Right renal cortex interstitium (tissue), 3 donors: ENCODE data around the gene MFAP2. TPM values are rescaled to one million over a fixed set of nuclear protein-coding genes. Genes with fewer than 3 reads are reported as not detected.

ENCODE experiments used
- DNase-seq, 3 donors: peaks; one replicate each; pipeline ENCODE4 v3.0.0-alpha.2; 2013; ENCODE audit warnings: low read depth in 3 of 3, low spot score in 2 of 3
- polyA plus RNA-seq, 3 donors: library from polyadenylated mRNA; unstranded; fragments of 120-200 nt; gene quantifications; one replicate each; pipeline ENCODE4 v1.2.1, GENCODE V29; 2013; ENCODE audit not compliant: insufficient read length in 3 of 3

The MFAP2 gene
- polyA plus RNA-seq, 3 donors, result 182 to 186 (median 184) TPM

DNA sequence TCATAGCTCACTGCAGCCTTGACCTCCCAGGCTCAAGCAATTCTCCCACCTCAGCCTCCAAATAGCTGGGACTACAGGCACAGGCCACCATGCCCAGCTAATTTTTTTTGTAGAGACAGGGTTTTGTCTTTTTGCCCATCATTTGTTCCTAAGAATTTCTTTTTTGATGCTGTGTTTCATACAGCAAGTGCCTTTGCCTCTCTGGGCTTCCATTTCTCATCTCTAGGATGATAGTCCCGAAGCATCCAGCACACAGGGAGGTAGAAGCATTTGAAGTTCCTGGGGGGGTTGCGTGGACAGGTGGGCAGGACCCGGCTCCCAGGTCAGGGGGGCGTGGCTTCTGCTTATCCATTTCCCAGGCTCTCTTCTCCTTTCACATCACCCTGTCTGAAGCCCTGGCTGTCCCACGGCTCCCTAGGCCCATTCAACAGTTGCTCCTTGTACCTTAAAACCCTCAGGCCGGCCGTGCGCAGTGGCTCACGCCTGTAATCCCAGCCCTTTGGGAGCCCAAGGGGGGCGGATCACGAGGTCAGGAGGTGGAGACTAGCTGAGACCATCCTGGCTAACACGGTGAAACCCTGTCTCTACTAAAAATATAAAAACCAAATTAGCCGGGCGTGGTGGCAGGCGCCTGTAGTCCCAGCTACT lies 27.9 kb upstream of the MFAP2 start:
- no peak for DNase-seq

DNA sequence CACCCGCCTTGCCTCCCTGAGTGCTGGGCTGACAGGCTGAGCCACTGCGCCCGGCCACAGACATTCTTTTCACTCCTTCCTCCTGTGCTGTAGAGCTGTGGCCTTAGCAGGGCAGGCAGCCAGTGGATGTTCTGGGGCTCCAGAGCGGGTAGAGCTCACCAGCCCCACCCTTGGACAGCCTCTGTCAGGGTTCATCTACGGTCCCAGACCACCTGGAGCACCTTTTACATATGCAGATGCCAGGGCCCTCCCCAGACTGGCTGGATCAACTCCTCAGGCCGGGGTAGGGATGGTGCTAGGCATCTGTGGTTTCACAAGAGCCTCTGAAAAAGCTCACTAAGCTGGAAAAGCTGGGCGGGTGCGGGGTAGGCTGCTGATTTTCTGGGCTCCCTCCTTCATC lies 26.7 kb upstream of the MFAP2 start:
- DNase-seq, result no peak

DNA sequence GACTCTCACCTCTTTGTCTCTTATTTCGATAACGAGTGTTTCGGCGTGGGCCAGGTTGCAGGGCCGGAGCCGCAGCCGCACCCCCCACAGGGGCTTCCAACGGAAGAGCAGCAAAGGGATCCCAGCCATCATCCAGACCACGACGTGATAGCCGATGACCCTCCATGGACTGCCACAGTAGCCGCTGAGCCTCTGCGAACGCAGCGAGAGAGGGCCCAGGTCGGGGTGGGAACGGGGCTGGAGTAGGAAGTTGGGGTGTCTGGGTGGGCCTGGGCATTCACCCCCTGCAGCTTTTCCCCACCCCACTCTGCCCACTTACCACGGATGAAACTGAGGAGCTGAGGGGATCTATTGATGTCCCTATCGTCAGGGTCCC lies 24.9 kb upstream of the MFAP2 start:
- DNase-seq, result no peak

DNA sequence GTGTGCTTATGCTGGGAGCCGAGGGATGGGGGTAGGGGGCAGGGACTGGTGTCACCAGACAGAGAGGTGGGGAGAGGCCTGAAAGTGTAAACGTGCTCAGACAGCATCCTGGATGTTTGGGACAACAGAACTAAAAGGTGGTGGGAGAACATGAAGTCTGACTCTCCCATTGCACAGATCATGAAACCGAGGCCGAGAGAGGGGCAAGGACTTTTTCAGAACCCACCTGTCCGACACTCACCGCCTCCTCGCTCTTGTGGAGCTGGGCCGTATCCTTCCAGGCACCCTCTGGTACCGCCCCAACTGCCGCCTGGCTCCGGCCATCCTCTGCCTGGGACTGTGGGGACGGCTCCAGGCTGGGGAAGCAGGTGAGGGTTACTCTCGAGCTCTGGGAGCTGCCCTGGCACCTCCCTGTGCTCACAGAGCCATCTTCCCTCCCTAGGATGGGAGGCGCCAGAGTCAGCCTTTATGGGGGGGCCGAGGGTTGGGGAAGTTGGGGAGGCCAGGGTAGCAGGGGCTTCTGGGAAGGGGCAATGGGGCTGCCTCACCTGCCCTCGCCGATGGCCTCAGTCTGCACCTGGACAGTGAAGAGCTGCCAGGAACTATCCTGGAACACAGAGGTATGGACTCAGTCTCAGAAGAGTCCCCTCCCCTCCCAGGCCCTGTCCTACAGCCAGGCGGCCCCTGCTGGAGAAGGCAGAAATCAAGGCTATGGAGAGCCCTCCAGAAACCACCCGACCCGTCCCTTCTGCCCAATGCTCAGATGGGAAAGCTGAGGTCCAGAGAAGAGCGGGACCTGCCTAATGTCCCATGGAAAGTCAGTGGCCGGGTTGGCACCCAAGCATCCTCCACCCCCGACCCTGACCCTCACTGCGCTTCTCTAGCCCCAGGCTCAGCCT lies 24.3 kb upstream of the MFAP2 start:
- DNase-seq, result no peak

DNA sequence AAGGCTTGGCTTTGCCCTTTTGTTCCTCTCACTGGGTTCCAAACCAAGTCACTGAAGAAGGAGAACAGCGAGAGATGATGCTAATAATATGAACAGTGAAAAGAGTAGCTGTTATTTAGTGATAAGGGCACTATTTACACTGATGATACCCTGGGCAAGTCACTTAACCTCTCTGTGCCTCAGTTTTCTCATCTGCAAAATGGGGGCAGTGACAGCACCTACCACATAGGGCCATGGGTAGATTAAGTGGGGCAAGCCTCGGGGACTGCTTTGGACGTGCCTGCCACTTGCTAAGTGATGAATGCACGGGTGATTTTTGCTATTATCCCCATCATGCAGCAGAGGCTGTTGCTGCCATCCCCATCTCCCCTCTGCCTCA lies 22.1 kb upstream of the MFAP2 start:
- no peak for DNase-seq

DNA sequence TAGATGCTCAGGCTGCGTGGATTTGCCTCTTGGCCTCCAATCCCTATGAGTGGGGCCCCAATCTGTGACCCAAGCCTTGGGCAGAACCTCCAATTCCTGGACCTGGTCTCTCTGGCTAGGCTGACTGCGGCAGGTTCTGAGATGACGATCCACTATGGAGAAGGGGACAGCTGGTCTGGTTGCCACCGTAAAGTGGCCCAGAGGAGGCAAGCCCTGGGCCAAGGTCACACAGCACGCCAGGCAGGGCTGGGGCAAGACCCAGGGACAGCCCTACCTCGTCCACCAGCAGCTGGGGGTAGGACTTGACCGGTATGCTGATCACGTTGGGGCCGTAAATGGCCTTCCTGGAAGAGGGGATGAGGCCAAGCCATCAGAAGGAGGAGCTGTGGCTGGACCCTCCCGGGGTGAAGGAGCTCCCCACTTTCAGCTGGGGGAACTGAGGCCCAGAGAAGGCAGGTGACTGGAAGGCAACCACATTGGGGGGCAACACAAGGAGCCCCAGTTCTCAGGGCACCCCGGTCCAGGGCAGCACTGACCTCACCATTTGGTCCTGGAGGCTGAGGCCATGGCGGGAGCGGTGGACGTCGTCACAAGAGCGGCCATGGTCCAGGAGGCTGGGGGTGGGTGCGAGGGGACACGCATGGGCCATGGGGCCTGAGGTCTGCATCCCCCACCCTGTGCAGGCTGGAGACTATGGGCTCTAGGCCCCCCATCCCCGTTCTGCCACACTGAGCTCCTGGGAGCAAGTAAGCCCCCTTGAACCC lies 21.5 kb upstream of the MFAP2 start:
- DNase-seq, result no peak

DNA sequence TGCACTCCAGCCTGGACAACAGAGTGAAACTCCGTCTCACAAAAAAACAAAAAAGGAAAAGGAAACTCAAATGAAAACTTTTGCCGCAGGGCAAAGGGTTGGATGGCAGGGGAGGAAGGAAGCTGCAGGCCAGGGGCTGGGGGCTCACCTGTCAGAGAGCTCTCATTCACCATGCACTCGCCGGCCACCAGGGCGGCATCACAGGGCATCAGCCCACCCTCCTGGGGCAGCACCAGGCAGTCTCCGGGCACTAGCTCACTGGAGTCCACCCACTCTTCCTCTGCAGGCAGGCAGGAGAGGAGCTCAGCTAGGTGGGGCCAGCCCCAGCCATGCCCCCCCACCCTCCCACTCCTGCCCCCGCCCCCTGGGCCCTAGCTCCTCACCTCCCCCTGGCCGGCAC lies 19.4 kb upstream of the MFAP2 start:
- no peak for DNase-seq

DNA sequence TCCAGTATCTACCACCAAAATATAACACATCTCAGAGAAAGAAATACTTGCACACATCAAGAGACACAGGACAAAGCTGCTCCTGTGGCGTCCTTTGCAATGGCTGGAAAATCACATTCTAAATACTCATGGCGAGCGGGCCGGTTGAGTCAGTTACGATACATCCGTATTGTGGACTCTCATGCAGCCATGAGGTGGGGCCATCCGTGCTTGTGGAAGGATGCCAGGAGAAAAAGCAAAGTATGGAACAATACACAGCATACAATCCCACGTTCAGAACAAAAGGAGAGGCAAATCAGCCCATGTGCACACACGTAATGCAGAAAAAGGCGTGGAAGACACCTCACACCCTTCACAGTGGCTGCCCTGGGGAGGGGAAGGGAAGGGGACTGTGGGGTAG lies 18.2 kb upstream of the MFAP2 start:
- no peak for DNase-seq

DNA sequence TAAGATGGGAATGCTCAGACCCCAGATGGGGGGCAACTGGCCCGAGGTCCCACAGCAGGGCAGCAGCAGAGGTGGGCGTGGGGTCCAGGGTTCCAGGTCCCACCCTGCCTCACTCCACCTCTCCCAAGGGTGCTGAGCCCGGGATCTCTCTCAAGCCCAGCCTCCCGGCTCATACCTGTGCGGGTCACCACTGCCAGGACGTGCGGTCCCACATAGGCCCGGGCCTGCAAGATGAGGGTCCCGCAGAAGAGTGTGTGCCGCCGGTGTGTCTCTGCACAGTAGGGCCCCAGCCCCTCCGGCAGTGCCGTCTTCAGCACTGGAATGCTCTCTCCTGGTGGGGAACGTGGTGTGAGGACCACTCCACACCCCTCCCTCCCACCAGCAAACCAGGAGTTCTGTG lies 16.4 kb upstream of the MFAP2 start:
- no peak for DNase-seq

DNA sequence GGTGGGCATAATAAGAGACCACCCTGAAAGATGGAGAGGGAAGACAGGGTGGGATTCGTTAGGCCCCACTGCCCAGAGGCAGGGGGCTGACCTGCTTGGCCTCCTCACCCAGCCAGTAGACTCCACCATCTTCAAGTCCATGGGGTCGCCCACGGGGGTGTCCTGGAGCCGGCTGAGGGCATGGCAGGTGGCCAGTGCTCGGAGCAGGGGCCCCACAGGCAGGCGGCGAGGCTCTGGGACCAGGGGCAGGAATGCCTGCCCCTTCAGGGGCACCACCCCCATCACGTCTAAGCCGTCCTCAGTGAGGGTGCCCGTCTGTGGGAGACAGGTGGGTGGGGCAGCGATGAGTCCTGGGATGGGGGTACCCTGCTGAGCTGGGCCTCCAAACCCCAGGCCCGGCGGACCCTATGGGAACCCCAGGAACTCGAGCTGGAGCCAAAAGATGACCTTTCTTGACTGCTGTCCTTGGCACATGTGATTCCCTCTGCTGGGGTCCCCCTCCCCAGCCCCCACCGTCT lies 13.2 kb upstream of the MFAP2 start:
- DNase-seq, result no peak

DNA sequence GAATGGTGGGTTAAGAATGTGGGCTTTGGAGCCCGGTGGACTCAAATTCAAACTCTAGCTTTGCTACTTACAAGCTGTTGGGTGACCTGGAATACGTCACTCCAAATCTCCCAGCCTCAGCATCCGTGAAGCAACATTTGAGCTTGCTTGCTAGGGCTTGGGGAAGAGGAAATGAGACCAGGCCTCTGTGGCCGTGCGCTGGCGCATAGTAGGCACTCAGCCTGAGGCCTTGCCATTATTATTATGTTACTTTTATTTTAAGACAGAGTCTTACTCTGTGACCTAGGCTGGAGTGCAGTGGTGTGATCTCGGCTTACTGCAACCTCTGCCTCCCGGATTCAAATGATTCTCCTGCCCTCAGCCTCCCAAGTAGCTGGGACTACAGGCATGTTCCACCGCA lies 12.3 kb upstream of the MFAP2 start:
- DNase-seq, result no peak

DNA sequence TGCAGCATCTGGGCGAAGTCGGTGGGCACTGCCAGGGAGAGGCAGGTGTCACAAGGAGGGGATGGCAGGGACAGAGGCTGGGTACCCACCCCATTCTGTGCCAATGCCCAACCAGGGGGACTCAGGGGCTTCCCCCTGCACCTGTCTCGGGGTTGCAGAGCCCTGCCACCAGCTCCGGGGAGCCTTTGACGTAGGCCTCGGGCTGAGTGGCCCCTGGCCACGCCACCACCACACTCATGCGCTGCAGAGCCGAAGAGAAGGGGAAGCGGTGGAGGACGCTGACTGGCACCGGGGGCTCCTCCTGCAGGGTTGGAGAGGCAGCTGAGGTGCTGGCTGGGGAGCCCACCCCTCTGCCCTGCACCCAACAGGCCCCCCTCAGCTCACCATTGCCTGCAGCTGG lies 11.7 kb upstream of the MFAP2 start:
- no peak for DNase-seq

DNA sequence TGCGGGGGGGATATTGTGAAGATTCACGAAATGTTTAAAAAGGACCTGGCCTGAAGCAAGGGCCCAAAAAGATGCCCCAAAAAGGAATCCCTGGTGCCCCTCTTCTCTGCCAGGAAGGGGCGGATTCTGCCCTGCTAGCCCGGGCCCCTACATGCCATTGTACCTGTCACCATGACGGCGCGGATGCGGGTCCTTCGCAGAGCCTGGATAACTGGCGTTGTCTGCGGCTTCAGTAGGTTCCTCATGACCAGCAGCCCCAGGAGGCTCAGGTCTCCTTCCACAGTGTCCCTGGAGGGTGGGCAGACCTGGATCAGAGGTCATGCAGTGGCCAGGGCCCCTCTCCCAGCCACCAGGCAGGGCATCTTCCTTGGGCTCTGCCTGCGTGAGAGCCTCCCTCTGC lies 11.2 kb upstream of the MFAP2 start:
- DNase-seq, result no peak

DNA sequence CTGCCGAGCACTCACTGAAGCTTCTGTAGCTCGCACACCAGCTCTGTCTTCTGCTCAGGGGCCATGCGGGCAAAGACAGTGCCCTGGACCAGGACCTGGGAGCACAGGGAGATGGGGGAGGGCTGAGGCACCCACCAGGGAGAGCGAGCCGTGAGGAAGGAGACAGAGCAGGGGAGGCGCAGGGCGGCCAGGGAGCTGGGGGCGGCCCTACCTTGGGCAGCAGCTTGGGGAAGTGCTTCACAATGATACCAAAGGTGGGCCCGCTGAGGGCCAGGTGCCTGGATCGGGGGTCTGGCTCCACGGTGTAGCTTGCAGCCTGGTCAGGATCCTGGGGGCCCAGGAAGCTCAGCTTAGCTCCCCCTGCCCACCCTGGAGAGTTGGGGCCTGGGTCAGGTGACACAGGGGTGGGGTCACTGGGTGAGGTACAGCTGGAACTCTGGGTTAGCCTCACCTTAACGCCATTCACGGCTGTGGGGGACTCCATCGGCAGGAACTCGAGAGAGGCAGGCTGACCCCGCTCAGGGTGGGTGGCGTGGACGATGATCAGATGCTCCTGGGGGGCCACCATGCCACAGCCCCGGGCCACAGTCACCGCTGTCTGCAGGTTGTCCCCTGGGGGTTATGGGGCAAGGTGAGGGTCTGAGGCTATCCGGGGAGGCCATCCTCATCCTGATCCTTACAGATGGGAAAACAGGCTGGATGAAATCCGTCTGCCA lies 9.4 kb upstream of the MFAP2 start:
- DNase-seq, result no peak

DNA sequence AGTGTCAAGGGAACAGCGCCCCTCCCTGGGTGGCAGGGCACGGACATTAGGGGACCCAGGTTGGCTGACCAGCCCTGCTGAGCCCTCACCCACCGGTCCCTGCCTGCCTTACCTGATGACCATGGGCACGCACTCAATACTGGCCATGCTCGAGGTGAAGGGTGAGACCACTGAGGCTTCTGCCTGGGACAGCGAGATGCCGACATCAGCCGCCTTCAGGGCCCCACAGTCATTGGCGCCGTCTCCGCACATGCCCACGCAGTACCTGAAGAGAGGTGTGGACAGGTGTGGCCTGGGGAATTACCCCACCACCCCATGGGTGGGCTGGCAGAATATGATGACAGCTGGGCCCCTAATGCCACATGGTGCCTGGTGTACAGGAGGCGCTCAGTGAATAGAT lies 7.8 kb upstream of the MFAP2 start:
- DNase-seq, result no peak

DNA sequence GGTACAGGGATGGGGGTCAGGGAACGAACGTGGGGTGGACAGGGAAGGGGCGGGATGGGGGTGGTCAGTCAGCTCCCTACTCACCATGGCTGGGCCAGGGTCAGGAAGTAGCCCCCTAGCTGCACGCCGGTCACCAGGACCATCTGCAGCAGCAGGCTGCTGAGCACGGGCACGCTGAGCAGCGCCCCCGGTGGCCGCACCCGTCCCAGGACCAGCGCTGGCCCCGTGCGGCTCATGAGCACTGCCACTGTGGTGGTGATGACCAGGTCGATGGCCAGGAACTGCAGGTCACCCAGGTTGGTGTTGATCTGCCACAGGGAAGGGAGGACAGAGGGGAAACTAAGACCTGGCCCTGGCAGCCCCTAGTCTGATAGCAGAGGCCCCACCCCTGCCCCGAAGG lies 6.5 kb upstream of the MFAP2 start:
- DNase-seq, result no peak

DNA sequence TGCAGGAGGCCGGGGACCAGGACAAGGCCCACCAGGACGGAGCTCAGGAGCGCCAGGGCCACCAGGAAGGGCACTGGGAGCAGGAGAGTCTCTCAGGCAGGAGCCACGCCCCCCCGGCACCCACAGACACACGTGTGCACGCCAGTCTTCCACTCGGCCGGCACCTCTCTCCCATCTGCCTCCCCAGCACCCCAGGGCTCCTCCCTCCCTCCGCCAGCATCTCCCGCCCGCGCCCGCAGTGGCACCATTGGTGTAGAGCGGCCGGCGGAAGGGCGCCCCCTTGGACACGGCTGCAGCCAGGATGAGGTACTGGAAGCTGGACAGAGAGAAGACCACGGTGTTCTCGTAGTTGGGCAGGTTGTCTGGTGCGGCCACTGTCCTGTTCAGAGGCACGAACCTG lies 6.1 kb upstream of the MFAP2 start:
- no peak for DNase-seq

DNA sequence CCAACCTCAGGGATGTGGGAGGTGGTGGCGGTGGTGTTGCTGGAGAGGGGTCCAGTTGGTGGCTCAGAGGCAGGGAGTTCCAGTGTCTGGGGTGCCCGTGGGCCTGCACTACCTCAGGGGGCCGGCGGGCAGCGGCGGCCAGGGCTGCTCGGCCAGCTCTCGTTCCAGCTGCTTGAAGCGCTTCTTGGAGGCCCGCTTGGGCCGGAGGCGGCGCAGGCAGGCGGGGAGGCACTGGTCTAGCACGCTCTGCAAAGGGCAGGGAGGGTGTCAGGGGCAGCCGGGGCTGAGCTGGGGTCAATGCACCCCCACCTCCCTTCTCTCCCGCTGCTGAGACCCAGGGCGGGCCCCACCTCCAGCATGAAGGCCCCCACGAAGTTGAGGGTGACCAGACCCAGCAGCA lies 5.7 kb upstream of the MFAP2 start:
- DNase-seq, result no peak

DNA sequence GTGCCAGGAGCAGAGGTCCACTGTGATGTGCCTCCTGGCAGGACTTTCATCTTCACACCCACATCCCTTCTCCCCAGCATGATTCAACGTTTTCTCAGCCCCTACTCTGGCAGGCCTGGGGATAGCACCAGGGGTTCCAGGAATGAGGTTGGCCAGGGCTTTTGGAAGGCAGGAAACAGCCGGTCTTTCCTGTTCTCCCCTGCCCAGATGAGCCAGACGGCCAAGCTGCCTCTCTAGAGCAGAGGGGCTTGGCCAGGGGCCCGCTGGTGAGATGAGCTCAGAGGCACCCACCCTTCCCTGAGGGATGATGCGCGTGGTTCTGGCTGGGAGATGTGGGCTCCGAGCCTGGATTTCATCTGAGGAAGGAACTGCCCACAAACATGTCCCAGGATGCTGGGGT lies 4.3 kb upstream of the MFAP2 start:
- no peak for DNase-seq

DNA sequence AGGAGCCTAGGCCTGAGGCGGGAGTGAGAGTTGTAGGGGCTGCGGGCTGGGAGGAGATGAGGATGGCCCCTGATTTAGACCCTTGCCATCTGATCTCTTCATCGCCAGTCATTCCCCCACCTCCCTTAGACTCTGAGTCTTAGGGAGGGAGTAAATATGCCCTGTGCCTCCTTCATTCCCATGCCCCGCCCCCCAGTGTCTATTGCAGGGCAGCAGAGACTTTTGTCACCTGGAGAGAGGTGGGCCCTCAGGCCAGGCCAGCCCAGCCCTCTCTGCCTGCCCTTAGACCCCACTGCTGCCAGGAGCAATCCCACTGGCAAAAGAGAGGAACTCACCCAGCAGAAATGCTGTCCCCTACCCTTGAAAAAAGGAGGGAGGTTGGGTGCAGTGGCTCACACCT lies 3.2 kb upstream of the MFAP2 start:
- no peak for DNase-seq

DNA sequence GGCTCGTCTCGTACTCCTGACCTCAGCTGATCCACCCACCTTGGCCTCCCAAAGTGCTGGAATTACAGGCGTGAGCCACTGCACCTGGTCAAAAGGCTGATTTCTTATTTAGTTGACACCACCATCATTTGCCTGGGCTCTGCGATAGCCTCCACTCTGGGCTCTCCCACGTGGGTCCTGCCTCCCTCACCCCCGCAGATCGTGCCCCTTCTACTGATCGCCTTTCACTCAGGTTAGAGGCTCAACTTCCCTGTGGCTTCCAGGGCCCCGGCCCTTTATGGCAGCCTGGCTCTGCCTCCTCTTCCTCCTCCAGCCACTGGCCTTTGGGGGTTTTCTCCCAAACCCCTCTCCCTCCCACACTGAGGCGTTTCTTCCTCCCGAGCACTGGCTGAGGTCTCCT lies 2.5 kb upstream of the MFAP2 start:
- DNase-seq, result no peak
